HK-2 (cell line): Measurements from ENCODE around the gene FIGLA.

Source experiments
- DNase-seq: peaks from one replicate; pipeline ENCODE4 v3.0.0-alpha.2; 2018; ENCODE audit not compliant: unreplicated experiment

The FIGLA gene, protein sequence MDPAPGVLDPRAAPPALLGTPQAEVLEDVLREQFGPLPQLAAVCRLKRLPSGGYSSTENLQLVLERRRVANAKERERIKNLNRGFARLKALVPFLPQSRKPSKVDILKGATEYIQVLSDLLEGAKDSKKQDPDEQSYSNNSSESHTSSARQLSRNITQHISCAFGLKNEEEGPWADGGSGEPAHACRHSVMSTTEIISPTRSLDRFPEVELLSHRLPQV

DNA sequence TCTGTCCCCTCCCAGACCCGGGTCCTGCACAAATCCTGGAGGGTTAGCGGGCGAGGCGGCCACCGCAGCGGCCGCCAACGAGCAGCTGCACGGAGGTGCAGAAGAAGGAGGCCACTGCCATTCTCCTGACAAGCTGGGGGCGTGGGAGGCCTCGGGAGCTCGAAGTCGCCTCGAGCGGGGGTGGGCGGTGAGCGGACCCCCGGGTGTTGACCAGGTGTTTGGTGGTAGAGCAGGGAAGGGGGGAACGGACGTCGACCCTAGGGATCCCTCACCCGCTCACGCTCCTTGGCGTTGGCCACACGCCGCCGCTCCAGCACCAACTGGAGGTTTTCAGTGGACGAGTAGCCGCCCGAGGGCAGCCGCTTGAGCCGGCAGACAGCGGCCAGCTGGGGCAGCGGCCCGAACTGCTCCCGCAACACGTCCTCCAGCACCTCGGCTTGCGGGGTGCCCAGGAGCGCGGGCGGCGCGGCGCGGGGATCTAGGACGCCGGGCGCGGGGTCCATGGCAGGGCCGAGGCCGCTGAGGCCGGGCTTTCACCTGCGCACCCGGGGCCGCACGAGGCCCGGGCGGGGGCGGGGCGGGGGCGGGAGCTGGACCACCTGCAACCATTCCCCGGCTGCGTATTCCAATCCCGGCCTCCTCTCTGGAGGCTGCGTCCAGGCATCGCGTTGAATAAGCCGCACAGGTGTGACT is at the start of gene FIGLA:
TSS of gene FIGLA (minus strand) at position 508 of the 693 bp plus-strand sequence. CDS start at position 503, 5 bp downstream.
- no peak for DNase-seq

DNA sequence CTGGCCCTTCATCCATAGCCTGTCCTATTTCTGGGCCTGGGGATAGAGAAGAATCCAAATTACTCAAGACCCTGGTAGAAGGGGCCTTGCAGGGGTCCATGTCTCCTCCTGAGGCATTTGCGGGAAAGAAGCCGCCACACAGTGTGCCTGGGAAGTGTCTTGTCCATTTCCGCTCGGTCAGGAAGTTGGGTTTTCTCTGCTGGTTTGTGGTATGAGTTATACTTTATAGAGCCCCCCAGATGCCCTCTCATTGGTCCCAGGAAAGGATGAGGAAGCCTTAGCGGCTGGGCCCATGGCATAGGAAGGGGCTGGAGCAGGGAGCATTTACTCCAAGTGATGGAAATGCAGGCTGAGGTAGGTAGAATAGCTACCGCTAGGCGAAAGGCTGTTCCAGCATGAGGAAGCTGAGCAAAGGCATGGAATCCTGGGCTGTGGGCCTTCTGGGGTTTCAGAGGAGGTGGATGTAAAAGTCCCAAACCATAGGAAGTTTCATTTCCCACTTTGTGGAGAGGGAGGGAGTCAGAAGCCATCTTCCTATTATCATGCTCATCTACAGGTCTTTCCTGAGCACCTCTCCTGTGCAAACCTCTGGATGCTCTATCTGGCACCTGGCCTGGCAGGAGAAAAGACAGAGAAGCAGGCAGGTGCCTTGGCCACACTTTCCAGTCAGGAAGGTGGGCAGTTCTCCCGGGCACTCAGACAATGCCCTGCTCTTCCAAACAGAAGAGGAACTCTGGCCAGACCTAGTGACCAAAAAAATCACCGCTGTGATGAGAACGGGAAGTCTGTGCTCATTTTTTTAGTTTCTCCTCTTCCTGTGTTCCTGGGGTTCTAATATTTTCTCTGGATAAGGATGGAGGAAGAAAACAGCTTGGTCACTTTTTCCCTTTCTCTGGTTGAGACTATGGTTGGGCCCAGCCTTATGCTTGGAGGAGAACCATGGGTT is 47.8 kb upstream of the FIGLA start:
- no peak for DNase-seq

DNA sequence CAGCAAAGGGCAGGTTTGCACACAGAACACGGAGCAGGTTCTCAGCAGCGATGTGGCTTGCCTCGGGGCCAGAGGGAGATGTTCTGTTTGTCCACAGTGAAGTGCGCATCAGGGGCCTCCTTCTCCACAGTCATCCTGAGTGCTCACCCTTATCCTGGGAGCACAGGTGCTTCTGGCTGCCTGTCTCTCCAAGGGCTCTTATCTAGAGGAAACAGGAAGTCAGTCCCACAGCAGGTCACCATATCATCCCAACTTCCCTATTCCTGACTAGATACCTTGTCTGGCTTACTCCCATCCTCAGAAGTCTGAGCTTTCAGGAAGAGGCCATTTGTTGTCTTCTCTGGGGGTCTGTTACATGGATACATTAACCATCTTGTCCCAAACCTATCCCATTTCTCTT is 45.2 kb upstream of the FIGLA start, which contains the start of gene CD207:
TSS of gene CD207 (minus strand) at position 174 of the 400 bp plus-strand sequence. CDS start at position 134, 40 bp downstream.
- no peak for DNase-seq

DNA sequence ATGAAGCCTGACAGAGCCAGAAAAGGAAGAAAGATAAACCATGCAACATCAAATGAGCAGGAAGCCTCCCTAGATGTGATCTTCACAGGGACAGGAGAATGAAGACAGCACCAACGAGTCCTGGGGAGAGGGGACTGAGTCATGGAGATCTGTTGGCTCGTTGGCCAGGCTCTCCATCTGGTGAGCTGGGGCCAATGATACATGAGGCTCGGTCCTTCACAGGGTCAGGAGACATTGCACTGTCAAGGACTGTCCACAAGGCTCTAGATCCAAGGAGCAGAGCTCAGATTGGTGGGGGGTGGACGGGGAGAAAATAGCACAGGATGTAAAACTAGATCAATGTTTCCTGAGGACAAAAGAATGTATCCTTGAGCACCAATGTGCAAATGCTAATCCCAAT is 44.4 kb upstream of the FIGLA start:
- no peak for DNase-seq

DNA sequence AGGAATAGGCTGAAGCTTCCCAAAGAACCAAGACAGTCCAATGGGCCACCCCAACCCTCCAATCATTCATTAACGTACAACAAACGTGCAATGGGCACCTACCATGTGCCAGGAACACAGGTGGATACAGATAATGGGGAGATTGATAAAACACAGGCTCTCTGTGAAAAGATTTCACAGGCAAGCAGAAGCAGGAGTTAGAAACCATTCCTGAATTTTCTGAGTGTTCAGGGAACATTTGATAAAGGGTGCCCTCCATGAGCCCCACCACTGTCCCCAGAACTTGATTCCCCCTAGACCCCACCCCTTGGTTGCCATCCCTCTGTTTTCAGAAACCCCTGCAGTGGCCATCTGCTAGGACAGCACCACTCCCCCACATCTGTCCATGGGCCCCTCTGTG is 43.7 kb upstream of the FIGLA start:
- DNase-seq: no peak

DNA sequence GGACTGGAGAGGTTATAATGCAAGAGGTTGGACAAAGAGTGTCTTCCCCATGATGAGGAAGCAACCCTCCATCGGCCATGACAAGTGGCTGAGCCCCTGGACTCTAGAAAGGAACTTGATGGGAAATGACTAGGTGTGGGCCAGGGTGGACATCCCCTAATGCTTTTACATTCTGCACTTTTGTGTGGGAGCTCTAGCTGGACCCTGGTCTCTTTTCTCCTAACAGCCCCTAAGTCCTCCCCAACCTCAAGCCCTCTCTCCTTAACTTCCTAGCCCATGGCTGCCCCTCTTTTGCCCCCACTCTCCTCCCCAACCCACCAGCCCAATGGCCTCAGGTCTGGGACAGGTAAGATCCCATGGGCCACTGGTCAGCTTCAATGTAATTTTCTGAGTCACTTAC is 42.8 kb upstream of the FIGLA start:
- no peak for DNase-seq

DNA sequence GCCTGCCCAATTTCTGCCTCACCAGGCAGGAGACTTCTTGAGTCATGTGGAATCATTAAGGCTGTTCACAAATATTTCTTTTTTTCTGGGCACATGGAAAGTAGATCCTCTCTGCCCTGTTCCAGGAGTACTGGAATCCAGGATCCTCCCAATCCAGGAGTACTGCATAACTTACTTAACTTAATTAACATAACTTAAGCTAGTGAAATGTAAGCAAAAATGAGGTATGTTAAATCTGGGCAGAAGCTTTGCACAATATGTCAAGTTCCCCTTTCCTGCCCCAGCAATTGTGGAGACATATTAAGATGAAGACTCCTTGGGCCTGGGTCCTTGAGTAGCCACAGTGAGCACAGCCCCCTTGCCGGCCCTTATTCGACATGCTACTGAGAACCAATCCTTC is 41.9 kb upstream of the FIGLA start:
- DNase-seq: no peak

DNA sequence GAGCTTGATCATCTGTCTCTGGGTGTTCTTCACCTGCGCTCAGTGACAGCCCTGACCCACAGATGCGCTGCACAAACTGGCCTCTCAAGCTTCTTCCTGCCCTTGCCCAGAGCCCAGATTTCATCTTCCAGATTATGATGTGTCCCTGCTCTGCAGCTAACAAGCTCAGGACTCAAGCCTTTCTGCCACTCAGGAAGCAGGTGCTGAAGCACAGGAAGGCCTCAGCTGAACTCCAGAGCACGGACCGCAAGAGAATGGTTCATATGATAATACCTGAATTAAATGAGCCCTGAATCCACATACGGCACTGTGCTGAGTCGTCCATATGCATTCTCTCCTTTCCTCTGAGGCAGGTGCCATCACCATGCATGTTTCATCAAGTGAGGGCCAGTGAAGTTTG is 41.4 kb upstream of the FIGLA start:
- DNase-seq: no peak

DNA sequence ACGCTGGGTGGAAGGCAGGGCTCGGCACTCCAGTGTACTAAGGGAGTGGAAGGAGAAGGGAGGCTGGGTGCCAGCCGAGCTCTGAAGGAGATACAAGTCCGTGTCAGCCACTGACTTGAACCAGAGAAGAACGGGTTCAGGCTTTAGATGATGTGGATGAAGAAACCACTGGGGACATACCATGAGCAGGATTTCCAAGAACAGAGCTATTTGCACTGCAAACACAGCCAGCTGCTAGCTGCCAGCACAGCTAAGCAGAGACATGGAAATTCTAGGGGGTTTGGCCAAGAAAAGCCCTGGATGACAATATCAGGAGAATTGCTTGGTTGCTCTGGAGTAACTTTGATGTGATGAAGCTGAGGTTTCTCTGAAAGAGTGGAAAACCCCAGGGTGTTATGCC is 39.9 kb upstream of the FIGLA start:
- no peak for DNase-seq

DNA sequence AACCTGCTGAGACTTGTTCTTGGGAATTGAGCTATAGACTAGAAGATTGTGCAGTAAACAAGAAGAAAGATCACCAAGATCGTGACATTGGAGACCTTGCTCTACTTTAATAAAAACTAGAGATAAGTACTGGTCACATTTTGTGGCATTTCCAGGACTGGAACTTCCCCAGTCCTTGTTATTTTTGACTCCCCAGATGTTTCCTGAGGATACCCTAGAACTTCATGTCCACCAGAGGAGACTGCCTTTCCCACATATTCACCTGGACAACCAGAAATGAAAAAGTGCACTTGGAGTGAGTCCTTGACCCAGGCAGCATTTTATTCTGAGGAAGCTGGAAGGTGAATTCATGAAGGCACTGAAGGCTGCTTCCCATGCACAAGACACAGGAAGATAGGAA is 39.5 kb upstream of the FIGLA start:
- DNase-seq: no peak

DNA sequence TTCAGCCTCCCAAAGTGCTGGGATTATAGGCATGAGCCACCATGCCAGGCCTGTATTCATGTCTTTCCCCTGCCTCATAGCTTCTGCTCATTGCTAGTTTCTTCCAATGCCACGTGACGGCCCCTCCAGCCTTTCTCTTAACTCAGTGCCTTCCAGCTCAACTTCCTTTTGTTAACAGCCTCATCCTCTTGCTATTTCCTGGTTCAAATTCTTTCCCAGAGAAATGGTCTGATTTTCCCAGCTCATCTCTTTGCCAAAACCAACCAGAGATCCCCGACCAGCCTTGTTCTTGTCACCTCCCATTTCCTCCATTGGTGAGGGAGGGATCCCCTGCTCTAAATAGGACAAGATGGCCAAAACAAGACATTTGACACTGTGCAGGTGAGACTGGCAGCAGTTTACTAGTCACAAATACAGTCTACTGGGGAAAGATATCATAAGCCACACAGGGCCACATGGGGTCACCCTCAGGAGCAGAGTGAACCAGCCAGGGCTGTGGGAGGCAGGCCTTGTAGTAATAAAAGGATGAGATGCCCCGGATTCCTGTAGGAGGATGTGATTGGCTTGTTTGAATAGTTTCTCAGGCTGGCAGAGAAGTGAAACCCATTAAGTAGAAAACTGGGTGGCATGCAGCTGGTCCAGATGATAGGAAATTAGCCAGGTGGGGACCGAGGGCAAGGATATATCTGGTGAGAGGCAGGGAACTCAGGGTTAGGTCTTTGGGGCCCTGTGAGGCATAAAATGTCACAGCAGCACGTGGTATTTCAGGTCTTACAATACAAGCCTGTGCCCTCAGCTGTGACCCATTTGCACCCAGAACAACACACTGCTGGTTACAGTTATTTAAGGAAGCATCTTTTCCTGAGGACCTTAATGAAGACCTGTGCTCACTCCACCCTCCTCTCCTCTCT is 38.7 kb upstream of the FIGLA start:
- DNase-seq: no peak

DNA sequence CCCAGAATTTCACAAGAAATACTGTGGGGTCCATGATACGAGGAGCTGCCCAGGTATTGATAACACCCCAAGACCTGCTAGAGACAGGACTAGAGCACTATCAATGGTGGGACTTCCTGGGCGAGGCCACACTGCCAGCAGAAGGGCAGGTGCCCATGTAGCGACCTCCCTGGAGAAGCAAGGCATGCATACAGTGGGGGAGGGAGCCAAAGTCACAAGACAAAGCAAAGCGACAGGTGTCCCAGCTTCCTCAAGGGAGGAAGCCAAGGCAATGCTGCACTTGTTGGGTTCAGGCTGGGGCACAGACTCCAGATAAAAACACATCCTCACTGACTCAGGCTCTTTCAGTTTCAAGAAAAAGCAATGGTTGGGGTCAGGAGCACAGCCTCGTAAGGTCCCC is 37.7 kb upstream of the FIGLA start:
- no peak for DNase-seq

DNA sequence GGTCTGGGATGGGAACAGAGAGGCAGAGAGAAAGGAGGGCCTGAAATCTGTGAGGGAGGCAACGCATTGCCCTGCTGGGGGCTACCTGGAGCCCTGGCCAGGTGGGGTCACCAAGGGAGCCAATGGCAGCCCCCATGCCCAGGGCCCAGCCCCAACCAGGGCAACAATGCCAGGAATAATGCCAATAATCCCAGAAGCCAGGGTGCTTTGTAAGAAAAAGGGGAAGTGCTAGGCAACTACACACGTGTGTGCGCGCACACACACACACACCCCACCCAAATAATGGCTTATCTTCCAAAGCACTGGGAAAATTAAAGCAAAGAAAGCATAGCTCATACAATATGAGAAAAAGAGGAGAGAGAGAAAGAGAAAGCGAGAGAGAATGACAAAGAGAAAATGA is 36.9 kb upstream of the FIGLA start:
- DNase-seq: no peak

DNA sequence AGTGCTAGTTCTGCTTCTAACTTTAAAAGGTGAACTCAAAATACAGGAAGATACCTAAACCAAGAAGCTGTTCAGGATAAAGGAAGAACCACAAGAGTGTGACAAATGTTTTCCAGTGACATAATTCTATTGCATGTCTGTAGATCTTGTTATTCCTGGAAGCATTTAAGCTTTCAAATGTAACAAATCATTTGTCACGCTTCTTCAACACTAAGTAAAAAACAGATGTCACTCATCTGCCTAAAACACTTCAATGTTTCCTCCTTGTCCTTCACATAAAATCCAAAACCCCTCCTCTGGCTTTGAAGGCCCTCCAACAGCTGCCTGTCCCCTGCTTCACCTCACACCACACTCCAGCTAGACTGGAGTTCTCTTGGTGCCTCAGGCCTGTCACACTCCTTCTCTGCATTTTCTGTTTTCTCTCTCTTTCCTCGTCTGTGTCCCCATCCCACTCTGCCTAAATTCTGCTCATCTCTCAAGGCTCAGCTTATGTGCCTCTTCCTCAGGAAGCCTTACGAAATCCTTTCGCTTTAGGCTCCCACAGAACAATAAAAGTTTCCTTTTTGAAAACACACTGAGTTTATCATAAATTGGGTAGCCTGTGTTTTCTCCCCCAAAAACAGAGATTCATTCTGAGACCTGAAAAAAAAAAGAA is 36.4 kb upstream of the FIGLA start:
- no peak for DNase-seq

DNA sequence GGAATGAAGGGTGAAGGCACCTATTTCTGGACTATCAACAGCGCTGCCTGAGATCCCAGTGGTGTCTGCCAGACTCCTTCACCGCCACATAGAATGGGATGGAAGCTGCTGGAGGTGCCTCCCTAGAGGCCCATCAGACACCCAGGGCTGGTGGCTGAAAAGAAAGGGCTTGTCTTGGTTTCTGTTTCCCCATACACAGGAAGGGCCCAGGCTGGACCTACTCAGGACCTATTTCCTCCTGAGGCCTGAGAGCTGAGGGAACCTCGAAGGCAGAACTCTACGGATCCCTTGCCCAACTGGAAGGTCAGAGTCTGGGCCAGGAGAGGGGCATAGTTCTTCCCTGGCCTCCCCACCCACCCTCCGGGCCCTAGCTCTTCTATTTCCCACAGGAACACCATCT is 32.8 kb upstream of the FIGLA start:
- no peak for DNase-seq

DNA sequence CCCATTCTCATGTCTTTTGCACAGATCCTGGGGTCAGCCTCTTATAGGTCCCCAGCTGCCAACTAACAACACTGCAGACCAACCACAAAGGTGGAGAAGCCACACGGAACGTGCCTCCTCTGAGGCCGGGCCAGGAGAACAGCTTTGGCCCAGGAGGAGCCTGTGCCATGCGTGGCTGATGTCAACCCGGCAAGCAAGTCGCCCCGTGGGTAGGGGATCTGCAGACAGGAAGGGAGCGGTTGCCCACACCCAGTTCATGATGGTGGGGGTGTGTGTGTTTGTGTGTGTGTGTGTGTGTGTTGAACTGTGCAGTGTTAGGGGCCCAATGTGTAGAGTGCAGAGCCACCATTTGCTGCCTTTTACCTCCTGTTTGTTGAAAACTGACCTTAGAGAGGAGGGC is 32.4 kb upstream of the FIGLA start:
- DNase-seq: no peak

DNA sequence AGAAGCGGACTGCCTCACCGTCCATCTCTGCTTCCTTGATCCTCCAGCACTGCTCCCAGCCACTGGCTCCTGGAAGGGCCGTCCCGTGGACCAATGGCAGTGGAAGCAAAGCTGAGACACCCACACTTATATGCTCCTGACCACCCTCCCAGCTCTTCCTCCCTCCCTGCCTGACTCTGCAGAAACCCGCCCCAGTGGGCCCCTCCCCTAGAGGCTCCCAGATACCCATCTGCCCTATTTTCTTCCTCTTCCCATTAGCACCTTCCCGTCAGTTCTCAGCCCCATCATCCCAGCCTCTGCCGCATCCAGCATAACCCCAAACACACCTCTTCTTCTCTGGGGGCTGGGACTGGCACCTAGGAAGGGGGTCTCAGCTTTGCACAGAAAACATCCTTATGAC is 30.1 kb upstream of the FIGLA start, which contains the start of gene CLEC4F:
TSS of gene CLEC4F (minus strand) at position 101 of the 400 bp plus-strand sequence. CDS start at position 25, 76 bp downstream.
- DNase-seq: no peak

DNA sequence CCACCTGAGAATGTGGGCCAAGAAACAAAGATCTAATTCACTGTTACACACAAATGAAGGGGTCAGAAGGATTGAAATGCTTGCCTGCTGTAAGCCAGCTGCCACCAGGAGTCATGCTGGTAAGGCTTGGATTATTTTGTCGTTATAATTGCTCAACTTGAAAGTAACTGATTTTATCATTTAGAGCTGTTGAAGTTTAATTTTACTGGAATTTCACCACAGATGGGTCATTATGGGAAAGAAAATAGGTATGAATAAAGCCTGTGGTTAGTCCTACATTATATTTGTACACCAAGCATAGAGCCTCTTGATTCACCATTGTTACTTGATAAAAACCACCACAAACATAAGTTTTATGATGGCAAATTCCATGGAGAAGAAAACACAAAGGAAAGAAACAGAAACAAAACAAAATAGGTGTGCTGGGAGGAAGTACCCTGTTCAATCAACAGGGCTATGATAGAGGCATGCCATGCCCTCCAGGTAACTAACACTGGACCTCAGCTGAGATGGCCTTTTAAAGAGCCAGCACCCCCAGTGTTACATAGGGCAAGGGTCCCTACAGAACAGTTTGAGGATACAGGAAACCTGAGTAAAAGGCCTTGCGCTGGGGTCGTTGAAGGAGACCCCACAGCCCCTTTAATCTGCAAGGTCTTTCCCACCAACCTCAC is 27.0 kb upstream of the FIGLA start:
- DNase-seq: no peak

DNA sequence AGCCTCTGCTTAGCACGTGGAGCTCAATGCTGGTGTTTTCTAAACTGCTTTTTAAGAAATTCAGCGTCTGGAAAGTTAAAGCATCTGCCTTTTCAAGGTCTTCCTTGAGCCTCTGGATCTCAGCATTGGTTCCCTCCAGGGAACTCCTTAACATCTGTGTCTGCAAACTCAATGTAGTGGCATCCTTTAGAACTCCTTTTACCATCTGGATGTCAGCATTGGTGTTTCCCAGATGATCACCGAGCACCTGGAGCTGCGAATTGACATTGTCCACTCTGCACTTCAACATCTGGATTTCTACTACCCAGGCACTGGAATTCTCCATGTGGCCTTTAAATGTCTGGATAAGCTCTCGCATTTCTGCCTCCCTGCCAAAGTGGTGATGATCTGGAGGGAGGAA is 26.3 kb upstream of the FIGLA start:
- DNase-seq: no peak
